ENCODE results near the gene AAK1.
"Not testable (repeated sequence)": the region's sequence is repeated elsewhere in the genome, so short reads cannot be mapped to it uniquely, and the experiment has no call there.

Gene AAK1

GRCh38 chr2:69624611-69625010 is 18.9 kb downstream of the AAK1 start:
- DNase-seq (ENCODE audit: low spot score), result no peak

DNA sequence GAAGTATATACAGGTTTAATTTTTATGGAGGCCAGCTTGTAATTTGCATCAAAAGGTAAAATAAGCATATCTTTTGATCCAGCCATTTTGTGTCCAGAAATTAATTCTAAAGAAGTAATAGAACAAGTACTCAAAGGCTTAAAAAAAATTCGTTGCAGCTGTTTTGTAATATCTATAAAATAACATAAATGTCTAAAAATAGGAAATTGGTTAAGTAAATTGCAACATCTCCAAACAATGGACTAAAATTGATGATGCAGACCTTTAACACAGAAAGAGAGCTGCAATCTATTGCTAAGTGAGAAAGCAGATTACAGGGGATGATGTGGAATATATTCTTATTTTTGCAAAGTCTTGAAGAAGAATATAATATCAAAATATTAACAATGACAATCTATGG is 19.4 kb downstream of the AAK1 start:
- DNase-seq (ENCODE audit: low spot score), result no peak

GRCh38 chr2:69623236-69623635 is 20.3 kb downstream of the AAK1 start:
- DNase-seq (ENCODE audit: low spot score), result no peak

GRCh38 chr2:69622805-69623204 is 20.7 kb downstream of the AAK1 start:
- DNase-seq (ENCODE audit: low spot score), result not testable (repeated sequence)

GRCh38 chr2:69622017-69622540 is 21.5 kb downstream of the AAK1 start:
- not testable (repeated sequence) for DNase-seq (ENCODE audit: low spot score)

DNA sequence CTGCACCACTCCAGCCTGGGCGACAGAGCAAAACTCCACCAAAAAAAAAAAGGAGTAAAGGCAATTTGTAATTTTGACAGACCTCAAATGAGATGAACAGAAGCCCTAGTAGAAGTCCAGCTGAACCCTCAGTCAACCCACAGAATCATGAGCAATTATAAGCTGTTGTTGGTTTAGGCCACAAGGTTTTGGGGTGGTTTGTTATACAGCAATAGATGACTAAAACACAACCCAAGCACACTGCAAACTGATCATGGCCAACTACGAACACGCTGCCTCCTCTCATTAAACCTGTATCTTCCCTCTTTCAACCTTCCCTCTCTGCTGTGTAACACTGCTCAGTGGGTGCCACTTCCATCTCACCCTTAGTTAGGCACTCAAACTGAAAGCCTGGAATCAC is 22.1 kb downstream of the AAK1 start:
- DNase-seq (ENCODE audit: low spot score), result no peak

DNA sequence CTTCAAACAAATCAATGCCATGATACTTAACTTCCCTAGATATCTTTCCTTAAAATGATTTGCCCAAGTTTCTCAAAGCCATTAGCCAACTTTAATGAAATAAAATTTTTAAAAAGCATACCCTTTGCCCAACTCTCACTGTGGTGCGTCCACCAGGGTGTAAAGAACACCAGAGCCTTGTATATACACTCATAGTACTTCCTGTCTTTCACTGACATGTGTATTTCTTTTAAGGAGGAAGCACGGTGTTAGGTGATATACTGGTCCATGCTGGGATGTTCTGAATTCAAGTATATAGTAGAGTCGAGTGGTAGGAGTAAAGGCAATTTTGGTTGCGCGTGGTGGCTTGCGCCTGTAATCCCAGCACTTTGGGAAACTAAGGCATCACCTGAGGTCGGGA is 22.7 kb downstream of the AAK1 start:
- no peak for DNase-seq (ENCODE audit: low spot score)

DNA sequence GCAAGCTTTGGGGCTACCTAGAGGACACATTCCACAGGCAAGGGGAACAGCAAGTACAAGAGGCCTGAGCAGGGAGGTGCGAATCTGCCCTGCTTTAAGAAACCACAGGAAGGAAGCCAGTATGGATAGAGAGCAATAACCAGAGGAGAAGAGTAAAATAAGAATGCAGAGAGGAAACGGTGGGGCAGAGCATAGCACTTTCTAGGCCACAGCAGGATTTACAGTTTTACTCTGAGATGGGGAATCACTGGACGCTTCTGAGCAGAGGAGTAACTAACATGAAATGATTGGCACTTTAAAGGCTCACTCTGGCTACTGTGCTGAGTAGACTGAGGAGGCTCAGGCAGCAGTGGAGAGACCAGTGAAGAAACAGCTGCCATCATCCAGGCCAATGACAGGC is 23.8 kb downstream of the AAK1 start:
- no peak for DNase-seq (ENCODE audit: low spot score)

- DNase-seq (ENCODE audit: low spot score), result no peak
Observed at GRCh38 chr2:69618362-69618761, 25.2 kb downstream of the AAK1 start.

- DNase-seq (ENCODE audit: low spot score), result no peak
Observed at GRCh38 chr2:69617744-69618143, 25.8 kb downstream of the AAK1 start.

- DNase-seq (ENCODE audit: low spot score), result no peak
Observed at GRCh38 chr2:69616755-69617154, 26.8 kb downstream of the AAK1 start.

DNA sequence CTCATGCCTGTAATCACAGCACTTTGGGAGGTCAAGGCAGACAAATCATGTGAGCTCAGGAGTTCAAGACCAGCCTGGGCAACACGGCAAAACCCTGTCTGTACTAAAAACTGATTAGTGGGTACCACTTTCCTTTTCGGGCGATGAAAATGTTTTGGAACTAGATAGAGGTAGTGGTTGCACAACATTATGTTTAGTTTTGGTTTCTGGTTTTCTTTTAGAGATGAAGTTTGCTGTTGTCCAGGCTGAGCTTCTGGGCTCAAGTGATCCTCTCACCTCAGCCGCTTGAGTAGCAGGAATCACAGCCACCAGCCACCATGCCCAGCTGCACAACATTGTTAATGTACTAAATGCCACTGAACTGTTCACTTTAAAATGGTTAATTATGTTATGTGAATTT is 27.6 kb downstream of the AAK1 start:
- no peak for DNase-seq (ENCODE audit: low spot score)

DNA sequence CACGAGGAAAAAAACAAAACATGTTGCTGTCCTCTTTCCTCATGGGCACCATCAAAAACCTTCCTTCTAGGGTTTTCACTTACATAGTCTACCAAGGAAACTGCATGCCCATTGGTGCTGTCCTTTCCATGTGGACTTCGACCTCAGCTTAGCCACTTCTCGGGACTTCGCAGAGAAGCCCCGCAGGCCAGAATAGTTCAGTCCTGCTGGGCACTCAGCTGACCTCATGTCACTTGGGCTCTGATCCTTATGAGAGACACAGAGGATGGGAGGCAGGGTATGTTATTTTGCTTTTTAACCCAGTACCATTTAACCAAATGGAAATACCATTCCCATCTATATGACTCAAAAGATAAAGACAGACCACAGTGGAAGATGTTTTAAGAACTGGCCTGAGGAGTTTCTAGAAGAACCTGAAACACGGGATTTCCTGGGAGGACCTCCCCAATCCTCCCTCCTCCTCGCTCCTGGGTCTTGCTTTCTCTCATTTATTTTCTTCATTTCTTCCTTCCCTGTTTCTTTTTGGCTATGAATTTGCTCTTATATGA is 28.4 kb downstream of the AAK1 start:
- DNase-seq (ENCODE audit: low spot score), result no peak

DNA sequence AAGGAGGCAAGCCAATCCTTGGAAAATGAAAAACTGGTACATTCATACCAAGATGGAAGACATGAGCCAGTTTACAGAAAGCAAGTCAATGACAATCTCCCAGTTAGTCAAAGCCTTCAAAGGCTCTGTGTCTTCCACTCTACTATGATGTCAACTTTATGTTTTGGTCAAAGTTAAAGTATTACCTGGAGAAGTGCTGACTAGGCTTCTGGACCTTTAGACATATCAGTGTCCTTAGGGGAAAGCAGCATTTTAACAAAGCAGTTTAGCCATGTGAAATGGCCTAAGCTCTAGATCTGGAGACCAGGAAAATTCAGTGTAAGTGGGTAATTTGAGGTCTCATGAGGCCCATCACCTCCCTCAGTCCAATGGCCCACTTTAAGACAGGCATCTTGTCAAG is 30.8 kb downstream of the AAK1 start:
- no peak for DNase-seq (ENCODE audit: low spot score)

GRCh38 chr2:69612200-69612599 is 31.3 kb downstream of the AAK1 start:
- DNase-seq (ENCODE audit: low spot score), result no peak

DNA sequence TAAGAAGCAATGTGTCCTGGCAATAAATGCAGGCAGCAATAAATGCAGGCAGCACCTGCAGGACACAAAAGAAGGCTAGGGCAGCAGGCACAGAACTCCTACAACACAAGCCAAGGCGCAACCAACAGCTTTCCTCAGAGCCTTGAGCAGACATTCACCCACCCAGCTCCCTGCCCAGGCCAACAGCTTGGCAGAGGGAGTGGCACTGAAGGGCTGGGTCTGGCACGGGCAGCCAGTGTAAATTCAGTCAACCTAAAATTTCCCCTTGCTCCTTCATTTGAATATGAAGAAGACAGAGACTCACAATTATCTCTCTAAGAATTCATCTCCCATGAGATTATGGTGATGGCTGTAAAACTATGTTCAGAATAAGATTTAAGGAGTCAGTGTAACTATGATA is 35.4 kb downstream of the AAK1 start:
- no peak for DNase-seq (ENCODE audit: low spot score)

- not testable (repeated sequence) for DNase-seq (ENCODE audit: low spot score)
Observed at GRCh38 chr2:69606771-69607170, 36.8 kb downstream of the AAK1 start.

DNA sequence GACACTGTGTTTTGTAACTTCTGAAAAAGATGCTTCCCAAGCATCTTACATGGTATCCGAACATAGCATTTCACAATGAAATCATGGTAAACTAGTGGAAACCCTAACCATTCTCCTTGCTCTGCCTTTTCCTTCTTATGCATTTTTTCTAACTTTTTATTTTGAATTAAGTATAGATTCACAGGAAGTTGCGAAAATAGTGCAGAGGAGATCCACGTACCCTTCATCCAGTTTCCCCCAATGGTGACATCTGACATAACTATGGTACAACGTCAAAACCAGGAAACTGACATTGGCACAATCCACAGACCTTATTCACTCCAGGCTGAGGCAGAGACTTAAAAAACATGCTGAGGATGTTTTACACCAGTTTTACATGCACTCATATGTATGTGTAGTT is 38.3 kb downstream of the AAK1 start:
- no peak for DNase-seq (ENCODE audit: low spot score)

DNA sequence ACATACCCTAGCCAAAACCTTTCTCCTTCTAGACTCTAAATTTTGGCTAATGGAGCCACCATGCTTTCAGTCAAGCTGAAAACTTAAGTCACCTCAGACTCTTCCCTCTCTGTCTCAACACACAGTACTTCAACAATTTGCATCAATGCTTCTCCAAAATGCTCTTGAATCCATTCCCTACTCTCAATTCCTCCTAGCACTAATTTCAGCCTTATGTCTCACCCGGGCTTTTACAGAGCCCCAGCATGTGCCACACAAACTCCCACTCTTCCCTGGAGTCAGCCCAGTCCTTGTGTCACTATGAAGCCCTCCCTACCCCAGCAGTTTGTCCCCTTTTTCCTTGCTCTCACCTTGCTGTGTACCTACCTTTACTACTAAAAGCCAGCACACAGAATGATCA is 38.7 kb downstream of the AAK1 start:
- no peak for DNase-seq (ENCODE audit: low spot score)

GRCh38 chr2:69604026-69604678 is 39.4 kb downstream of the AAK1 start:
- DNase-seq (ENCODE audit: low spot score), result no peak

GRCh38 chr2:69603146-69603743 is 40.3 kb downstream of the AAK1 start:
- DNase-seq (ENCODE audit: low spot score), result no peak

DNA sequence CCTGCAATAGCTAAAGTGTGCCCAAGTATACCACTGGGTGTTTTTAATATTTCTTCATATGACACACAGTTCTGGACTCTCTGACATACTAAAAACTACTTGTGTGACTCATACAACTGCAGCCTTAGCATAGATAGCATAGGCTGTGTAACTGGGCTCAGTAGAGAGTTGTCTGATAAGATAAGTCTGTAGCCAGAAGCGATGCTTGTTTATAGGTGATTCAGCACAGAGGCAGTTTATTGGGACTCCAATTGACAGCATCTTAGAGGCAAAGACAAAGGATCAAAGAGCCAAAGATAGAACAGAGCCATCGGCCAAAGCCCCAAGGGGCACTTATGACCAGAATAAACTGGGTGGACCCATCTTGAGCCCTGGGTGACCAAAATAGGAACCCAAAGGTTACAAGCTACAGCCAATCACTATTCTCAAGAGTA is 42.3 kb downstream of the AAK1 start:
- peak; percentile 66 for DNase-seq (ENCODE audit: low spot score)

- no peak for DNase-seq (ENCODE audit: low spot score)
Observed at GRCh38 chr2:69600425-69600824, 43.1 kb downstream of the AAK1 start.

All from GM03348 (cell line).